HL-60 (cell line): ENCODE data around the gene DNM3.

Experiments used
- DNase-seq, 2 experiments: peaks; one replicate each; pipeline ENCODE4 v3.0.0-alpha.2; 2010 to 2020; ENCODE audit warnings: low read depth in 1 of 2, low spot score in 1 of 2
- H3K27ac ChIP-seq: fragments of 250-450 bp; sonication (Bioruptor Pico); replicated peaks from 2 replicates; pipeline ENCODE4 v1.5.1; 2020; ENCODE audit warnings: mild to moderate bottlenecking, moderate library complexity
- H3K27me3 ChIP-seq: fragments of 250-450 bp; sonication (Bioruptor Pico); 2 replicates; pipeline ENCODE4 v1.5.1; 2021; ENCODE audit warnings: mild to moderate bottlenecking, moderate library complexity; ENCODE audit not compliant: insufficient read depth, poor library complexity, severe bottlenecking
- H3K4me3 ChIP-seq: replicated peaks from 2 replicates; pipeline ENCODE4 v1.5.1; 2011; ENCODE audit warnings: mild to moderate bottlenecking, control low read depth, low read length; ENCODE audit not compliant: insufficient read depth
- CTCF ChIP-seq: IDR thresholded peaks from one replicate; pipeline ENCODE4 v1.5.1; 2011; ENCODE audit warnings: low read length, control low read depth, inconsistent platforms; ENCODE audit not compliant: insufficient read depth
- GABPA ChIP-seq: IDR thresholded peaks from 2 replicates; pipeline ENCODE4 v1.6.1; 2012; ENCODE audit warnings: low read depth
- POLR2AphosphoS5 ChIP-seq: IDR thresholded peaks from 2 replicates; pipeline ENCODE4 v1.6.1; 2012; ENCODE audit warnings: low read depth
- REST ChIP-seq: IDR thresholded peaks from 2 replicates; pipeline ENCODE4 v1.6.1; 2012; ENCODE audit warnings: low read depth; ENCODE audit not compliant: insufficient replicate concordance
- SPI1 ChIP-seq: IDR thresholded peaks from 2 replicates; pipeline ENCODE4 v1.6.1; 2012; ENCODE audit warnings: low read depth, mild to moderate bottlenecking, borderline replicate concordance

Gene DNM3

DNA sequence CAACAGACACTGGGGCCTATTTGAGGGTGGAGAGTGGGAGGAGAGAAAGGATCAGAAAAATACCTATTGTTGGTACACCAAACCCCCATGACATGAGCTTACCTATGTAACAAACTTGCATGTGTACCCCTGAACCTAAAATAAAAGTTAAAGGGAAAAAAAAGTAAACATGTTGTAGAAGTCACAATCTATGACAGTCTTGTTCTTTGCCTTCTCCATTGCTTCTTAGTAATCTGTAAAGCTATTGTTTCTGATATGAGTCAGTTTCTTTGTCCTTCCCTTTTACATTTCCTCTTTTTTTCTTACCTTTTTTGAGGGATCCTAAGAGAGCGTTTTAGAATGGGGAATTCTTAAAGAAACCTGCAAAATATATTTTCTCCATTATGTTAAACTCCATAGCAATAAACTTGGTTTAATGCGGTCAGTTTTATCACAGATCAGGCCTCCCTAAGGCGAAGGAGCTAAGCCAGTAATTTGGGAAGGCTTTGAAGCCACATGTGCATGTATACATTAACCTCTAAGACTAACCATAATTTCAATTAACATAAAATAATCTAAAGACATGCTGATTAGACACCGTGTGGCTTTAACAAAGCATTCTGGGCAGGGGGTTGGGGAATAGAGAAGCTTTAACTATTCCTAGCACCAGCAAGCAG lies 501.4 kb downstream of the DNM3 start:
- Histone ChIP-seq H3K27ac (no peak overlapping the region), H3K4me3 (no peak overlapping the region), H3K27me3 (no peaks in the 10 kb centered on the region)
- DNase-seq, result no peak
- TF ChIP-seq CTCF, result no peak
- no peak for TF ChIP-seq REST
- TF ChIP-seq GABPA, result no peak
- peak; percentile 74 for TF ChIP-seq SPI1
- no peak for TF ChIP-seq POLR2AphosphoS5

- no peak overlapping the region for H3K27ac ChIP-seq
- H3K4me3 ChIP-seq, result no peak overlapping the region
- H3K27me3 ChIP-seq, result no peaks in the 10 kb centered on the region
- no peak for TF ChIP-seq SPI1
- no peak for TF ChIP-seq POLR2AphosphoS5
- no peak for TF ChIP-seq CTCF
- no peak for TF ChIP-seq GABPA
- no peak for TF ChIP-seq REST
- DNase-seq, result no peak
Observed at GRCh38 chr1:172343240-172344160, 502.2 kb downstream of the DNM3 start.

- no peak for DNase-seq
- Histone ChIP-seq H3K27me3 (no peaks in the 10 kb centered on the region), H3K27ac (no peak overlapping the region), H3K4me3 (no peak overlapping the region)
- TF ChIP-seq POLR2AphosphoS5 (no peak), REST (no peak), GABPA (no peak), SPI1 (no peak), CTCF (no peak)
Observed at GRCh38 chr1:172344444-172344843, 503.1 kb downstream of the DNM3 start.
